Naive thymus-derived CD8-positive, alpha-beta T cell (primary cell): ENCODE data around the gene ZIM2. TPM values are rescaled to one million over a fixed set of nuclear protein-coding genes. Genes with fewer than 3 reads are reported as not detected.
"Not testable (repeated sequence)": the region's sequence is repeated elsewhere in the genome, so short reads cannot be mapped to it uniquely, and the experiment has no call there.

Source experiments
- ATAC-seq, 2 donors: fragments of 150-1000 bp; cut with Tn5 transposase in 1 of 2; sonication (Bioruptor Pico), chemical (Tn5 transposase) in 1 of 2; 1 replicate in 1 of 2; 2 replicates in 1 of 2; pipeline ENCODE4 v1.10.0; 2021; ENCODE audit warnings: mild to moderate bottlenecking in 2 of 2, moderate library complexity in 2 of 2
- POLR2A ChIA-PET: fragments of 350-600 bp; sonication (Branson Sonifier 250); formaldehyde crosslinking; loops from one replicate; lab custom pipeline; 2021; ENCODE audit warnings: antibody characterized with exemption; lab: Charles Lee
- DNase-seq, 10 donors: peaks; one replicate each; pipeline versions ENCODE4 v3.0.0 to v3.0.0-alpha.2; 2020 to 2022
- H3K27ac Mint-ChIP-seq, 10 donors: one replicate each; pipeline ENCODE4 v1.8.0; 2020 to 2022; ENCODE audit warnings: mild to moderate bottlenecking in 10 of 10, mixed read lengths in 10 of 10, moderate library complexity in 4 of 10, inconsistent platforms in 1 of 10
- H3K27me3 Mint-ChIP-seq, 5 donors: one replicate each; pipeline ENCODE4 v1.8.0; 2021 to 2022; ENCODE audit warnings: mixed read lengths in 5 of 5
- H3K36me3 Mint-ChIP-seq, 3 donors: one replicate each; pipeline ENCODE4 v1.8.0; 2020 to 2022; ENCODE audit warnings: mixed read lengths in 3 of 3, mild to moderate bottlenecking in 2 of 3, inconsistent platforms in 1 of 3
- H3K4me1 Mint-ChIP-seq, 4 donors: one replicate each; pipeline ENCODE4 v1.8.0; 2021 to 2022; ENCODE audit warnings: mixed read lengths in 4 of 4
- H3K4me3 Mint-ChIP-seq, 10 donors: one replicate each; pipeline ENCODE4 v1.8.0; 2020 to 2022; ENCODE audit warnings: mild to moderate bottlenecking in 10 of 10, mixed read lengths in 10 of 10, moderate library complexity in 6 of 10, inconsistent platforms in 1 of 10
- H3K9me3 Mint-ChIP-seq, 9 donors: one replicate each; pipeline ENCODE4 v1.8.0; 2020 to 2022; ENCODE audit warnings: mixed read lengths in 9 of 9, mild to moderate bottlenecking in 3 of 9, inconsistent platforms in 1 of 9, moderate library complexity in 1 of 9
- polyA plus RNA-seq, 3 donors: library from polyadenylated mRNA; unstranded; fragments of 300-500 nt; fragmentation: Illumina TruSeq; gene quantifications; one replicate each; pipeline ENCODE4 v1.2.3, GENCODE V29; 2021
- total RNA-seq, 8 experiments: library from RNA in 2 of 8; stranded (reverse) in 2 of 8; gene quantifications; one replicate each; pipeline ENCODE4 v1.2.3 and lab custom pipeline; 2021 to 2026

ZIM2 gene
- total and polyA plus RNA-seq, 5 experiments from 2014 or later: not detected

GRCh38 chr19:56864443-56865125 lies 24.1 kb upstream of the ZIM2 start:
- Mint-ChIP-seq H3K4me3 (no peak overlapping the region), H3K36me3 (peaks cover 0 to 25% (median 8%) of the 10 kb centered on the region in 3 donors), H3K27me3 (peaks cover 0 to 2% (median 0%) of the 10 kb centered on the region in 5 donors), H3K9me3 (peaks cover 5 to 78% (median 40%) of the 10 kb centered on the region in 9 donors), H3K4me1 (no peaks in the 10 kb centered on the region), H3K27ac (no peak overlapping the region)
- DNase-seq (no peak), ATAC-seq (no peak)
- POLR2A ChIA-PET: interaction anchor here (0.7 kb wide), 1 partner anchor 13 kb away, joined by 3 read pairs; no protein-coding TSS in a partner anchor

DNA sequence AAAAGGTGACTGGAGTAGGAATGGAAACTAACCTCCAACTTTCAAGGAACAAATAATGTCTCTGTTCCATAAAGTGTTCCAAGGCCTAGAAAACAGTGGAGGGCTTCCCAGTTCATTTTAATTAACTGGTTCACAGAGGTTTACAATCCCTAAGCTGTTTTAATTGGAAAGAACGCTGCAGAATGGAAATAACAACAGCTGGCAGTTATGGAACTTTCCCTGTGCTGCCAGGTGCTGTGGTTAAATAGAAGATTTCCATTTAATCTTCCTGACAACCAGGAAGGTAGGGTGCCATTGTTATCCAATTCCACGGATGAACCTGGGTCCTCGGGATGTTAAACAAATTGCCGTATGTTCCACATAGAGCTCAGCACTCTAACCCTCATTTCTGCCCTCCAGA lies 22.2 kb upstream of the ZIM2 start:
- POLR2A ChIA-PET: no interaction called here
- Mint-ChIP-seq H3K27me3 (peaks cover 0 to 3% (median 0%) of the 10 kb centered on the region in 5 donors), H3K27ac (no peak overlapping the region), H3K36me3 (peaks cover 0 to 36% (median 8%) of the 10 kb centered on the region in 3 donors), H3K4me3 (no peak overlapping the region), H3K4me1 (no peaks in the 10 kb centered on the region), H3K9me3 (peaks cover 7 to 78% (median 42%) of the 10 kb centered on the region in 9 donors)
- no peak for DNase-seq
- no peak for ATAC-seq

DNA sequence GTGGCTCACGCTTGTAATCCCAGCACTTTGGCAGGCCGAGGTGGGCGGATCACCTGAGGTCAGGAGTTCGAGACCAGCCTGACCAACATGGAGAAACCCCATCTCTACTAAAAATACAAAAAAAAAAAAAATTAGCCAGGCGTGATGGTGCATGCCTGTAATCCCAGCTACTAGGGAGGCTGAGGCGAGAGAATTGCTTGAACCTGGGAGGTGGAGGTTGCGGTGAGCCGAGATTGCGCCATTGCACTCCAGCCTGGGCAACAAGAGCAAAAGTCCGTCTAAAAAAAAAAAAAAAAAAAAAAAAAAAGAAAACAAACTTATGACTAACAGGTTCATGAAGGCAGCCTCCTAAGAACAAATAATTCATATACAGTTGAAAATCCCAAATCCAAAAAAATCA lies 19.9 kb upstream of the ZIM2 start:
- Mint-ChIP-seq H3K9me3 (peaks cover 7 to 77% (median 44%) of the 10 kb centered on the region in 9 donors), H3K36me3 (peaks cover 0 to 35% (median 8%) of the 10 kb centered on the region in 3 donors)
- H3K27ac Mint-ChIP-seq, H3K4me3 Mint-ChIP-seq, H3K4me1 Mint-ChIP-seq, POLR2A ChIA-PET, DNase-seq, ATAC-seq, H3K27me3 Mint-ChIP-seq: not testable (repeated sequence)

DNA sequence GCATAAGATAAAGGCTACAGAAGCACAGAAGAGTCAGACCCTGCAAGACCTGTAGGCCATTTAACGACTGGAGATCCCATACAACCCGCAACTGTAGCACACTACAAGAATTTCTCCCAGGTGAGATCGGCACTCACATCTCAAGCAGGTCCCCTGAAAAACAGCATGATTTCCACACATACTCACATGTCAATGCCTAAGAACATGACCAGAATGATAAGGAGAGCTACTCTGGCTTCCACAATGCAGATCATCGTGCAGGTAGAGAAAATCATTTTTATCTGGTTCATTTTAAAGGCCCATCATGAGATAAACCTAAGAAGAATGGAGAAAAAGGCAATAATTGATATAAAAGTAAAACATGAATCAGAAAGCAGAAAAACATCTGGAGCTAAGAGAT lies 17.5 kb upstream of the ZIM2 start:
- POLR2A ChIA-PET: no interaction called here
- H3K36me3 Mint-ChIP-seq: peaks cover 0 to 34% (median 4%) of the 10 kb centered on the region in 3 donors

GRCh38 chr19:56856822-56857221 lies 16.3 kb upstream of the ZIM2 start:
- Mint-ChIP-seq H3K9me3 (peaks cover 7 to 84% (median 43%) of the 10 kb centered on the region in 9 donors), H3K4me3 (no peak overlapping the region), H3K27ac (no peak overlapping the region), H3K4me1 (no peaks in the 10 kb centered on the region), H3K36me3 (peaks cover 0 to 40% (median 7%) of the 10 kb centered on the region in 3 donors), H3K27me3 (peaks cover 0 to 6% (median 0%) of the 10 kb centered on the region in 5 donors)
- ATAC-seq (no peak), DNase-seq (no peak)
- POLR2A ChIA-PET: no interaction called here

More for the DNA sequence above, 17.5 kb upstream of the ZIM2 start:
- Mint-ChIP-seq H3K4me1 (no peaks in the 10 kb centered on the region), H3K27ac (no peak overlapping the region), H3K27me3 (peaks cover 0 to 3% (median 0%) of the 10 kb centered on the region in 5 donors), H3K9me3 (peaks cover 7 to 79% (median 37%) of the 10 kb centered on the region in 9 donors), H3K4me3 (no peak overlapping the region)
- DNase-seq: no peak
- no peak for ATAC-seq

- H3K4me3 Mint-ChIP-seq, H3K27ac Mint-ChIP-seq, H3K27me3 Mint-ChIP-seq, ATAC-seq, POLR2A ChIA-PET, H3K4me1 Mint-ChIP-seq, DNase-seq: not testable (repeated sequence)
- Mint-ChIP-seq H3K36me3 (peaks cover 0 to 34% (median 7%) of the 10 kb centered on the region in 3 donors), H3K9me3 (peaks cover 18 to 90% (median 56%) of the 10 kb centered on the region in 9 donors)
These were observed 11.8 kb upstream of the ZIM2 start for GRCh38 chr19:56852361-56852760.

DNA sequence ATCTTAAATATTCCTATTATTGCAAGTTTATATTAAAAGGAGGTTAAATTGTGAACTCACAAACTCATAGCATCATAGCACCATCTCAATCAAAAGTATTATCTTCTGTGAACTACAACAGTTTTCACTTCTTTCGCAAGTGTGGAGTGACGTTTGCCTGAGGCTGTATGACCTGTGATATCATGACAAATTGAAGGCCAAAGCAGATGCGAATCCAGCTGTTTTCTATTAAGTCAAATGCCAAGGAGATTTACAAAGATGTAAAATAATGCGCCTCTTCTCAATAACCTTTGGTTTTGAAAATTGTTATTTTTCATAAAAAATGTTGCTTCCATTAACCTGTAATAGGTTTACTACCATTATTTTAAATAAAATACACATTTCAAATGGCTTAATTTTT lies 7.6 kb upstream of the ZIM2 start:
- Mint-ChIP-seq H3K9me3 (peaks cover 18 to 58% (median 44%) of the 10 kb centered on the region in 9 donors), H3K27ac (no peak overlapping the region), H3K27me3 (peaks cover 0 to 4% (median 0%) of the 10 kb centered on the region in 5 donors), H3K4me1 (no peaks in the 10 kb centered on the region), H3K36me3 (peaks cover 0 to 22% (median 3%) of the 10 kb centered on the region in 3 donors), H3K4me3 (no peak overlapping the region)
- ATAC-seq (no peak), DNase-seq (no peak)
- POLR2A ChIA-PET: no interaction called here

DNA sequence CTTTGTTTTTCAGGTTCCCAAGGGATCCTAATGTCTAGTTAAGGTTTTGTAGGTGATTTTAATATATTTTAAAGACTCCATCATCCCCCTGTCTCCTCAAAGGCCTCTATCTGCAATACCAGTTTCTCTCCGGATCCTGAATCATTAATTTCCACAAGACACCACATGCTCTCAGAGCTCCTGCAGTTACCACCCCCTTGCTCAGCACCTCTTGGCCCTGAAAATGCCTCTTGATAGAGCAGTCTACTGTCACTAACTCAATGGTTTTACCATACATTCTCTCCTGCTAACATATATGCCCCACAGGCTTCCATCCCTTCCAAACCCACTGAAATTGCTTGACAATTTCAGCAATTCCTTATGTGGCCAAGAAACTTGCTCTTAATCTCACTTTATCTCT lies 1.9 kb upstream of the ZIM2 start:
- Mint-ChIP-seq H3K4me3 (no peak overlapping the region), H3K36me3 (peaks cover 7 to 19% (median 15%) of the 10 kb centered on the region in 3 donors), H3K27me3 (peaks cover 6 to 16% (median 8%) of the 10 kb centered on the region in 5 donors), H3K27ac (no peak overlapping the region), H3K4me1 (peaks cover 0 to 5% (median 2%) of the 10 kb centered on the region in 4 donors), H3K9me3 (peaks cover 13 to 50% (median 30%) of the 10 kb centered on the region in 9 donors)
- ATAC-seq (no peak), DNase-seq (no peak)
- POLR2A ChIA-PET: no interaction called here

DNA sequence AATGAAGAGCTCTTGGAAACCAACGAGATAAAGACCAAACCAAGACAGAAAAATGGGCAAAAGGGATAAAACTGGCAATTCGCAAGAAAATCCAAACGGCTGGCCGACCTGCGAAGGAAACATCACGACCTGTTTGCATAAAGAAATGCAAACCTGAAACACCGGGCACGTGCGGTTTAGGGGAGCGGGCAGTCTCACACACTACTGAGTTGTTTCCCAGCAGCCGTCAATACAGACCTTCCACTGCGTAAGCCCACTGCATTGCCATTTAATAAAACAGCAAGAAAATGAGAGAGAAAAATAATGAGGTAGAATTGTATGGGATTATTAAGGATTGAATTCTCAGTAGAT lies 642 bp upstream of the ZIM2 start:
- no peak for DNase-seq
- Mint-ChIP-seq H3K36me3 (peaks cover 11 to 25% (median 24%) of the 10 kb centered on the region in 3 donors), H3K4me3 (peak overlapping the region in 2 of 10 donors; percentile 16 to 54), H3K9me3 (peaks cover 9 to 55% (median 36%) of the 10 kb centered on the region in 9 donors), H3K27ac (no peak overlapping the region), H3K4me1 (peaks cover 0 to 5% (median 2%) of the 10 kb centered on the region in 4 donors), H3K27me3 (peaks cover 6 to 25% (median 14%) of the 10 kb centered on the region in 5 donors)
- ATAC-seq: no peak
- POLR2A ChIA-PET: no interaction called here

DNA sequence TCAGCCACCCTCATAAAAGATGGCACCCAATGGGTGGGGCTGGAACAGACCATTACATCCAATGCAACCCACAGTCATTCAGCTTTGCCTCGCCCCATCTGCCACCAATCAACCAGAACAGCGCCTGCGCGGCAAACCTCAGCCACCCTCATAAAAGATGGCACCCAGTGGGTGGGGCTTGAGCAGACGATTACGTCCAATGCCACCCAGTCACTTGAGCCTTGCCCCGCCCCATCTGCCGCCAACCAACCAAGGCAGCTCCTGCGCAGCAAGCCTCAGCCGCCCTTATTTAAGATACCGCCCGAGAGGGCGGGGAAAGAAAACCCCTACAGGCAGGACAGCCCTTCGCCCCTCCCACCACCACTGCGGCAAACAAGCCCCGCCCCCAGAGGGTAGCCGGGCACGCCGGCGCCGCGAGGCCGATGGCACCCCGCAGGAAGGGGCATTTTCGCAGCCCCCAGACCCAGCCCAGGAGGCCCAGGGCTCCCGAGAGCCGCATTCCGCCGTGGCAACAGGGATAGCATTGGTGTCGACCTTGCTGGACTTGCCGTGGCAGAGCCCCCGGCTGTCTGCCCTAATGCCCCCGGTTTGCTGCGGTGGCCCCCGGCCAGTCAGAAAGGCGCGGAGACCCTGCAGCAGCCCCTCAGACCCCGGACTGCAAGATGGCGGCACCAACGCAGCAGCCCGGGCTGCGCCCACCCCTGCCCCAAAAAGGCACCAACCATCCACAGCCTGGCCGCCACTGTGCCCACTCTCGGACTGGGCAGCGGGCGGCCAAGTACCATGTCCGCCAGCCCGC lies 675 bp downstream of the ZIM2 start:
- ATAC-seq: peak; percentile 44 to 51
- POLR2A ChIA-PET: no interaction called here
- peaks cover 0 to 5% (median 2%) of the 10 kb centered on the region in 4 donors for H3K4me1 Mint-ChIP-seq
- H3K36me3 Mint-ChIP-seq: peaks cover 11 to 38% (median 29%) of the 10 kb centered on the region in 3 donors
- peak overlapping the region in 4 of 10 donors; percentile 25 to 59 (median 33) for H3K4me3 Mint-ChIP-seq
- peak overlapping the region in 2 of 10 donors; percentile 37 to 46 for H3K27ac Mint-ChIP-seq
- peak in 2 of 10 donors; percentile 23 to 69 for DNase-seq
- peaks cover 8 to 63% (median 46%) of the 10 kb centered on the region in 9 donors for H3K9me3 Mint-ChIP-seq
- H3K27me3 Mint-ChIP-seq: peaks cover 10 to 32% (median 27%) of the 10 kb centered on the region in 5 donors

- Mint-ChIP-seq H3K27me3 (peaks cover 10 to 35% (median 27%) of the 10 kb centered on the region in 5 donors), H3K4me1 (peaks cover 0 to 5% (median 2%) of the 10 kb centered on the region in 4 donors), H3K4me3 (peak overlapping the region in 4 of 10 donors; percentile 25 to 59 (median 33)), H3K36me3 (peaks cover 11 to 43% (median 29%) of the 10 kb centered on the region in 3 donors), H3K27ac (peak overlapping the region in 2 of 10 donors; percentile 37 to 46), H3K9me3 (peaks cover 8 to 67% (median 53%) of the 10 kb centered on the region in 9 donors)
- DNase-seq (peak in 5 of 10 donors; percentile 11 to 71 (median 27)), ATAC-seq (peak; percentile 54 to 55)
- POLR2A ChIA-PET: no interaction called here
These were observed 1.4 kb downstream of the ZIM2 start for GRCh38 chr19:56838909-56839651.
